A549 treated with RU486 at 1 μM for 4 hours (cell line): Measurements from ENCODE around the gene TBC1D7. TPM values are rescaled to one million over a fixed set of nuclear protein-coding genes. Genes with fewer than 3 reads are reported as not detected.

ENCODE experiments used
- total RNA-seq: library from RNA; stranded (reverse); fragments of 200-300 nt; extraction: Qiagen RNA extraction; gene quantifications from 5 replicates; pipeline ENCODE4 v1.2.3, GENCODE V29; 2022; ENCODE audit warnings: low read depth

Gene TBC1D7
- 33.3 to 37.0 TPM (median 33.4 TPM) in 5 replicates for total RNA-seq

GRCh38 chr6:13328076-13328874, at the start of gene TBC1D7:
Gene TBC1D7, minus strand, starts transcription at chr6:13328537. Its CDS starts 1,639 bp downstream, at chr6:13326898.

Other genes with a start within 250 kb of the TBC1D7 start
- 2.0 to 2.7 TPM (median 2.4 TPM) in 5 replicates for gene GFOD1, start 159.1 kb upstream of the TBC1D7 start, total RNA-seq
- 3.4 to 4.7 TPM (median 4.2 TPM) in 5 replicates for gene SIRT5, start 246.1 kb upstream of the TBC1D7 start, total RNA-seq